D721Med (cell line): ENCODE data around the gene NT5C1A.

Experiments used
- DNase-seq: peaks from one replicate; pipeline ENCODE4 v3.0.0; 2011; ENCODE audit warnings: low spot score; ENCODE audit not compliant: insufficient read length
- FAIRE-seq: peaks from 2 replicates; lab custom pipeline; 2011; peaks lifted over from hg19 to GRCh38; lab: Jason Lieb, UNC
- TF ChIP-seq, protein P1 (sequence below): IDR thresholded peaks from 2 replicates; pipeline ENCODE4 v1.5.1; 2012; ENCODE audit warnings: mild to moderate bottlenecking, control low read depth; ENCODE audit not compliant: insufficient read depth; ENCODE audit errors: missing control alignments

NT5C1A gene

DNA sequence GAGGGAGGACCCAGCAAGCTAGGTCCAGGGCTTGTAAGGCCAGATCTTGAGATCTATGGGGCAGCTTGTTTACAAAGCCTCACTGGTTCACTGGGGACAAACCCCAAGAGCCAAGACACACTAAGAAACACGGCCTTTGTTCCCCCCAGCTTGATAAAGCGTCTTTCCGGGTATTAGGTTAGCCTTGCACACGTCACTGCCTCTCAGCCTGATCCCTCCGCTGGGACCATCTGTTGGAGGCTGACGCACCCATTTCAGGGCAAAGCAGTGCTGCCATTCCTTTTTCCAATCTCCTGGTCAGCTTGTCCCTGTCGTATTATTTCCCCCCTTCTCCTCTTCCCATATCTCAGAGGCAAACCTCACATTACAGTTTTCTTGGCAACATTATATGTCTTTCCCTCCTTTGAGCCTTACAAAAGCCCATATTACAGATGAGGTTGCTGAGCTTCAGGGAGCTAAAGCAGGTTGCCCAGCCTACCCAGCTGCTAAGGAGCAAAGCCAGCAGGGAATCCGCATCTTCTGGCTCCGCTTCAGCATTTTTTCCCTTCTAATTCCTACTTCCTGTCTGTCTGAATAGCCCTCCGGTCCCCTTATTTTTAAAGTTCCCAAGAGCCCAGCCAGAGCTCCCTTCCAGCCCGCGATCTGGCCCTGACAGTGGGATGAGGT lies 36.6 kb downstream of the NT5C1A start:
- peak; percentile 87 for FAIRE-seq
- TF ChIP-seq, protein P1, sequence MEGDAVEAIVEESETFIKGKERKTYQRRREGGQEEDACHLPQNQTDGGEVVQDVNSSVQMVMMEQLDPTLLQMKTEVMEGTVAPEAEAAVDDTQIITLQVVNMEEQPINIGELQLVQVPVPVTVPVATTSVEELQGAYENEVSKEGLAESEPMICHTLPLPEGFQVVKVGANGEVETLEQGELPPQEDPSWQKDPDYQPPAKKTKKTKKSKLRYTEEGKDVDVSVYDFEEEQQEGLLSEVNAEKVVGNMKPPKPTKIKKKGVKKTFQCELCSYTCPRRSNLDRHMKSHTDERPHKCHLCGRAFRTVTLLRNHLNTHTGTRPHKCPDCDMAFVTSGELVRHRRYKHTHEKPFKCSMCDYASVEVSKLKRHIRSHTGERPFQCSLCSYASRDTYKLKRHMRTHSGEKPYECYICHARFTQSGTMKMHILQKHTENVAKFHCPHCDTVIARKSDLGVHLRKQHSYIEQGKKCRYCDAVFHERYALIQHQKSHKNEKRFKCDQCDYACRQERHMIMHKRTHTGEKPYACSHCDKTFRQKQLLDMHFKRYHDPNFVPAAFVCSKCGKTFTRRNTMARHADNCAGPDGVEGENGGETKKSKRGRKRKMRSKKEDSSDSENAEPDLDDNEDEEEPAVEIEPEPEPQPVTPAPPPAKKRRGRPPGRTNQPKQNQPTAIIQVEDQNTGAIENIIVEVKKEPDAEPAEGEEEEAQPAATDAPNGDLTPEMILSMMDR, result no peak
- peak; percentile 85 for DNase-seq

- FAIRE-seq (no peak), DNase-seq (no peak)
- TF ChIP-seq, protein P1, result no peak
Measured at GRCh38 chr1:39633422-39633821, 38.5 kb downstream of the NT5C1A start.

GRCh38 chr1:39632682-39633417 lies 39.1 kb downstream of the NT5C1A start:
- FAIRE-seq (no peak), DNase-seq (no peak)
- TF ChIP-seq, protein P1, result no peak

DNA sequence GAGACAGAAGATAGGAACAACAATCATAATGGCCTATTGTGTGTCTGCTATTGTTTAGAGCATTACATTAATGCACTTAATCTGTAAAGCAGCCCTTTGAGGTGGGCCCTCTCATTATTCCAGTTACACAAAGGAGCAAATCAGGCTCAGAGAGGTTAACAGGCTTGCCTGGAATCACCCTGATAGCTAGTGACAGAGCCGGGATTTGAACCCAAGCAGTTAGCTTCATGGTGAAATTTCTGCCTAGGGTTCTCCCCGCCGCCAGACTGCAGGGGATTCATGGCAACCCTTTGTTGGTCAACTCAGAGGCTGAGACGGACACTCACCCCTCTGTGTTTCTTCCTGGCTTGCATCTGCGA lies 39.6 kb downstream of the NT5C1A start:
- DNase-seq, result no peak
- TF ChIP-seq, protein P1, result no peak
- no peak for FAIRE-seq

GRCh38 chr1:39631361-39632322 lies 40.3 kb downstream of the NT5C1A start:
- FAIRE-seq, result no peak
- TF ChIP-seq, protein P1, result no peak
- no peak for DNase-seq

GRCh38 chr1:39628807-39629350 lies 43.0 kb downstream of the NT5C1A start:
- DNase-seq, result no peak
- FAIRE-seq, result no peak

More at GRCh38 chr1:39628807-39629350, 43.0 kb downstream of the NT5C1A start:
- TF ChIP-seq, protein P1, result no peak
